GM18867 (cell line): ENCODE measurements around the gene TNFAIP1.
A peak's percentile ranks its signal among the peaks of the same experiment; 100 is the strongest.

Experiments used
- ATAC-seq: cut with Tn5 transposase; IDR thresholded peaks from one replicate; pipeline ENCODE4 v1.9.1; 2021; ENCODE audit warnings: mild to moderate bottlenecking, moderate library complexity; ENCODE audit not compliant: unreplicated experiment

Gene TNFAIP1

DNA sequence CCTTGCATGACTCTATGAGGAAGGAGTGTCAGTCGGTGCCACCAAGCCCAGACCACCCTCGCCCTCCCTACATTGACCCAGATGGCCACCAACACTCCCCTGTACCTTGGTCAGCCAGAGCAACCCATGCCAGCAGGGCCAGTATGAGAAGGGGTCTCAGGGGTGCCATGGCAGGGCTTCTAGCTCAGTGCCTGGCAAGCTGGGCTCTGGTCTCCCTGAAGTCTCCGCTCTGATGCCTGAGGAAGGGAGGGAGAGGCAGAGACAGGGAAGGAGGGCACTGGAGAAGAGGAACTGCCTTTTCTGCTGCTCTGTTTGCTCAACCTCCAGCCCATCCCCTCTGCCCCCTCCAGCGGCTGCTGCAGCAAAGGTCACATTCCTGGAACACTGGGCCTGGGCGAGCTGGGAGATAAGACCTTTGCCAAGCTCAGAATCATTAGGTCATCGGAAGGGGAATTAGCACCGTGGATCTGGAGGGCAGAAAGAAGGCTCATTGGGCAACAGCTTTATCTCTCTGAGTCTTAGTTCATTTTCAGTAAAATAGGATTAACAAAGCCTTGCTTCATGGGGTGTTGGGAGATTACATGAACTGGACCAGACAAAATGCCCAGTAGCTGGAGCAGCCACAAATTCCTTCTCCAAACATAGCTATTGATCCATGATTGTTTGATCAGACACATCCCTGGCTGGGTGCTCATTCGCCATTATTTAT, 34.6 kb downstream of the TNFAIP1 start, which contains the start of gene VTN:
TSS of gene VTN (minus strand) at position 273 of the 709 bp plus-strand sequence. CDS start at position 169, 104 bp downstream.
- ATAC-seq = no peak

DNA sequence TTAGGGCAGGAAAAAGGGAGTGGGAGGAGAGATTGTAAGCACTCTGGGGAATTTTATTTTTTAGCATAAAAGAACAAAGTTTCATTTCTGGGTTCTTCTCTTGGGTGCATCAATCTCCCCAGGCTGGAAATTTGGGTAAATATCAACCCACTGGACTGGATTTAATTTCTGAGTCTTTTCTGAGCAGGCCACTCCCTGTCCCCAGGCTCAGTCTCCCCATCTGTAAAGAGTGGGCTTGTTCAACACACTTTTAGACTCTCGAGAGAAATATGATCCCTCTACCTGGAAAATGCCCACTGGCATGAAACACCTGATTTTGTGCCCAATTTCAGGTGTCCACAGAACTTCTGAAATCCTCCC, 35.2 kb downstream of the TNFAIP1 start:
- no peak for ATAC-seq

GRCh38 chr17:28371245-28372202, 36.0 kb downstream of the TNFAIP1 start, which contains the start of gene SARM1:
SARM1 (plus strand) TSS chr17:28371694; CDS start chr17:28372033, 339 bp downstream.
- ATAC-seq = peak; percentile 85

GRCh38 chr17:28372203-28372944, 36.8 kb downstream of the TNFAIP1 start:
- peak; percentile 13 for ATAC-seq

DNA sequence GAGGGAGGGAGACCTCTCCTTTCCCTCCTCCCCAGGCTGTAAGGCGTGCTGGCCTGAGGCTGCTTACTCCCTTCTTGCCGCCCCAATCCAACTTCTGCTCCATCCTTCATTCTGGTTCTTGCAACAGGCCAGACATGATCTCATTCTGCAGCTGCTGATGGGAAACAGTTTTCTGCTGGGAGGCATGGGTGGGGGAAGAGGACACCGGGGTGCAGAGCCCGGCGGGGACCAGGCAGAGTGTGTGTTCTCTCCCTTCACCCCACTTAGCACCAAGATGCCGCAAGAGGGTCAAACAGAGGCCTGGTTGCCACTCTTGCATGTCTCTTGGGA, 37.3 kb downstream of the TNFAIP1 start:
- no peak for ATAC-seq

DNA sequence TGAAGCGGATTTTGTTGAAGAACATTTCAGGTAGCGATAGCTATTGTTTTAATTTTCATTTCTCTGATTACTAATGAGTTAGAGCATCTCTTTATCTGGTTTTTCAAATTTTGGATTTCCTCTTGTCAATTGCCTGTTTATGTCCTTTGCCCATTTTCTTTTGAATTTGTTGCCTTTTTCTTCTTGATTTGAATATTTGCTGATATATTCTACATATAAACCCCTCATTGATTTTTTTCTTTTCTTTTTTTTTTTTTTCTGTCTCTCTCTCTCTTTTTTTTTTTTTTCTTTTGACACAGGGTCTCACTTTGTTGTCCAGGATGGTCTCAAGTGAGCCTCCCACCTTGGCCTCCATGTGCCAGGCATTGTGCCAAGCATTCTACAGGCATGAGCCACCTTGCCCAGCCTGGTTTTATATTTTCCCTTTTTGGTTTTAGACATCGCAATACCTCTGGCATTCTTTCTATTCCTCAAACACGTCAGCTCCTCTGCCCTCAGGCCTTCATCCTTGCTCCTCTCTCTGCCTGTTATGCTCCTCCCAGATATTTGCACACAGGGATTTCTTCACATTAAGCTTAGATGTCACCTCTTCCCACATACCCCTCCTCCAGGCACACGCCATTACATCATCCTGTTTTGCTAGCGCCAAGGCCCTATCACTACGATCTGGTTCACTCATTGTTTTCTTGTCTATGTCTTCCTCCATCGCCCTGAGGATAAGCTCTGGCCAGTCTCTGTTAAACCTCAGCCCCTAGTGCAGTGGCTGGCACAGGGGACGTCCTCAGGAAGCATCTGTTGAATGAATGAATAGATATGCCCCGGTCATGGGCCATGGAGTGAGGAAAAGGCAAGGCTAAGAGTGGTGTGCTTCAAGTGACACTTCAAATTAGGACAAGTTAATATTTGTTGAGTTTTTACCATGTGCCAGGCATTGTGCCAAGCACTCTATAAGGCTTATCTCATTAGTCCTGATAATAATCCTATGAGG, 44.5 kb downstream of the TNFAIP1 start:
- no peak for ATAC-seq

DNA sequence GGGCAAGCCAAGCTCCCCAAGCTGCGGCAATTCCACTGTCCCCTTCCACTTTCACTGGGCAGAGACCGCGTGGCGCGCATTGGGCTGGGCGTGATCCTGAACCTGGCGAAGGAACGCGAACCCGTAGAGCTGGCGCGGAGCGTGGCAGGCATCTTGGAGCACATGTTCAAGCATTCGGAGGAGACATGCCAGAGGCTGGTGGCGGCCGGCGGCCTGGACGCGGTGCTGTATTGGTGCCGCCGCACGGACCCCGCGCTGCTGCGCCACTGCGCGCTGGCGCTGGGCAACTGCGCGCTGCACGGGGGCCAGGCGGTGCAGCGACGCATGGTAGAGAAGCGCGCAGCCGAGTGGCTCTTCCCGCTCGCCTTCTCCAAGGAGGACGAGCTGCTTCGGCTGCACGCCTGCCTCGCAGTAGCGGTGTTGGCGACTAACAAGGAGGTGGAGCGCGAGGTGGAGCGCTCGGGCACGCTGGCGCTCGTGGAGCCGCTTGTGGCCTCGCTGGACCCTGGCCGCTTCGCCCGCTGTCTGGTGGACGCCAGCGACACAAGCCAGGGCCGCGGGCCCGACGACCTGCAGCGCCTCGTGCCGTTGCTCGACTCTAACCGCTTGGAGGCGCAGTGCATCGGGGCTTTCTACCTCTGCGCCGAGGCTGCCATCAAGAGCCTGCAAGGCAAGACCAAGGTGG, 45.7 kb downstream of the TNFAIP1 start:
- no peak for ATAC-seq

DNA sequence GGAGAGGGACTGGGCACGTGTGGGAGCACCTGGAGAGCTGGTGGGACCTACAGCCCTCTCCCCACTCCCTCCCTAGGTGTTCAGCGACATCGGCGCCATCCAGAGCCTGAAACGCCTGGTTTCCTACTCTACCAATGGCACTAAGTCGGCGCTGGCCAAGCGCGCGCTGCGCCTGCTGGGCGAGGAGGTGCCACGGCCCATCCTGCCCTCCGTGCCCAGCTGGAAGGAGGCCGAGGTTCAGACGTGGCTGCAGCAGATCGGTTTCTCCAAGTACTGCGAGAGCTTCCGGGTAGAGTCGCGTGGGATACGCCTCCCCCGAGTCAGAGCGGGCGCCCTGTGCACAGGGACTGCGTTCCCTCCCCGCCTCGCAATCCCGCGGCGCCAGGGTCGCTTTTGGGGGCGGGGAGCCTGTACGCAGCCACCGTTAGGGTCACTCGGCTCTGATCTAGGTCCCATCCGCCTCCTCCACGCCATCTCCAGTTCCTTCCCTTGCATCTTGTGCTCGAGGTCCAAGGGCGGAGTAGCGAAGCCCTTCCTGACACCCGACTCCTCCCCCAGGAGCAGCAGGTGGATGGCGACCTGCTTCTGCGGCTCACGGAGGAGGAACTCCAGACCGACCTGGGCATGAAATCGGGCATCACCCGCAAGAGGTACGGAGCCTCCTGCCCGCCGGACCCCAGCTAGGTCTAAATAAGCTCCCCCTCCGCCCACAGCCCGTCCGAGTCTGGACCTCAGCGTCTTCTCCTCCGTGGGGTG, 48.9 kb downstream of the TNFAIP1 start:
- ATAC-seq = no peak

DNA sequence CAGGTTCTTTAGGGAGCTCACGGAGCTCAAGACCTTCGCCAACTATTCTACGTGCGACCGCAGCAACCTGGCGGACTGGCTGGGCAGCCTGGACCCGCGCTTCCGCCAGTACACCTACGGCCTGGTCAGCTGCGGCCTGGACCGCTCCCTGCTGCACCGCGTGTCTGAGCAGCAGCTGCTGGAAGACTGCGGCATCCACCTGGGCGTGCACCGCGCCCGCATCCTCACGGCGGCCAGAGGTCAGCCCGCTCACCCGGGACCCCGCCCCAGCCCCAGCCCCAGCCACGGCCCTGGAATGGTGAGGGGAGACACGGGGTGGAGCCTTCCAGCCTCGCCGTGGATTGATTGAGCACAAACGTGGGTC, 49.5 kb downstream of the TNFAIP1 start:
- no peak for ATAC-seq

GRCh38 chr17:28385406-28385805, 49.8 kb downstream of the TNFAIP1 start:
- no peak for ATAC-seq

DNA sequence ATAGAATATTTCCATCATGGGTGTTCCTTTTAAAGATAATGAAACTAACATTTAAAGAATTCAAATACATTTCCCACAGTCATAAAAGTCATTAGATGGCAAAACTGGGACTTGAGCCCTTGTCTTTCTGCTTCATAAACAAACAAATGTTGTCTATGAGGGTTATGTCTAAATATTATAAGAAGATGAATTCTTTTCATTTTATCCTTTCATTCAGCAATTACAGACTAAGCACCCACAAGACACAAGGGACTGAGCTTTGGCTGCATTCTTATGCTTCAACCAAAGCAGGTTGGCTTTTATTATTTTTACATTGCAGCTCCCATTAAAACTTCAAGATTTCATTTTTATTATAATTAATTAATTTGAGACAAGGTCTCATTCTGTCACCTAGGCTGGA, 50.8 kb downstream of the TNFAIP1 start:
- no peak for ATAC-seq

DNA sequence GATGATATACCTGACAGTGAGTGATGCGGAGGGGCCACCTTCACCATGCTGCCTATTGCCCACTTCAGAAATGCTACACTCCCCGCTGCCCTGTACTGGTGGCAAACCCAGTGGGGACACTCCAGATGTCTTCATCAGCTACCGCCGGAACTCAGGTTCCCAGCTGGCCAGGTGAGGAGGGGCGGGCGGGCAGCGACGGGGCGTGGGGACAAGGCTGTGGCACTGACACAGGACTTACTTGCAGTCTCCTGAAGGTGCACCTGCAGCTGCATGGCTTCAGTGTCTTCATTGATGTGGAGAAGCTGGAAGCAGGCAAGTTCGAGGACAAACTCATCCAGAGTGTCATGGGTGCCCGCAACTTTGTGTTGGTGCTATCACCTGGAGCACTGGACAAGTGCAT, 52.5 kb downstream of the TNFAIP1 start:
- ATAC-seq = no peak

- no peak for ATAC-seq
Observed at GRCh38 chr17:28390141-28390540, 54.6 kb downstream of the TNFAIP1 start.

DNA sequence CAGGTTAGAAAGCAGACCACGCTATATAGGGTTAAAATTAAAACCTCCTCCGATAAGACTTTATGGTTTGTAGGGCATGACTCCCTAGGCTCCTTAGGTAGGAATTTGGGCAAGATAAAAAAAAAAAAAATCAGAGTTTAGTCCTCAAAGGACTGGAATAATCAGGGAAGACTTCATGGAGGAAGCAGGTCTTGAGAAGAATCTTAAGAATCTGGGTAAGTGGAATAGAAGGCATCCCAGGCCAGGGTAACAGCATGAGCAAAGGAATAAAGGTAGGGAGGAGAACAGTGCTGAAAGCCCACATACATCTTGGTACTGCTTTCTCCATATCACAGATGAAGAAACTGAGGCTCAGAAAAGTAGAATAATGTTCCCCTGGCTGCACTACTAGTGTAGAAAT, 55.0 kb downstream of the TNFAIP1 start:
- ATAC-seq = no peak

- no peak for ATAC-seq
Observed at GRCh38 chr17:28390984-28391383, 55.4 kb downstream of the TNFAIP1 start.

GRCh38 chr17:28391401-28391800, 55.8 kb downstream of the TNFAIP1 start:
- no peak for ATAC-seq

DNA sequence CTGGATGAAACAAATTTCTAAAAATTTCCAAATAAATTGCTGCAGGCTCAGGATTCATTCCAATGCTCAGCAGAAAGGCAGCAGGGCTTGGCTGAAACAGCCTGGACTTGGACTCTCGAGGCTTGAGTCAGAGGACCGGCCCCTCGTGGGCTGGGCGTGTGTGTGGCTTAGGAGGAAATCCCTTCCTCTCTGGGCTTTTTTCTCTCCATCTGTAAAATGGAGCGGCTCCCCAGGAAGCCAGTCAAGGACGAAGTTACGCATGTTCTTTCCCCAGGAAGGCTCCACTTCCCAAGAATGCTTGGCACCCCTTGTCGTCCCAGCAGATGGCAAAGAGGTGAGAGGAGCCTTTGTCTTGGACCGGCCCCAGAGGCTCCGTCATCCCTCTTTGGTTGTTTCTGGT, 56.9 kb downstream of the TNFAIP1 start:
- no peak for ATAC-seq

GRCh38 chr17:28394337-28395116, 59.0 kb downstream of the TNFAIP1 start:
- no peak for ATAC-seq
